Testis (tissue), 2 donors: ENCODE results near the gene GDPD1.

ENCODE experiments used
- POLR2A ChIP-seq: fragments of 450-650 bp; IDR thresholded peaks from one replicate; pipeline ENCODE4 v1.6.1; 2017; ENCODE audit warnings: antibody characterized with exemption, mild to moderate bottlenecking, moderate library complexity
- TF ChIP-seq, protein P1 (sequence below), 3 experiments: fragments of 450-650 bp in 2 of 3; fragments of 200-600 bp in 1 of 3; sonication (generic) in 1 of 3; IDR thresholded peaks; one replicate each; pipeline ENCODE4 v1.5.1; 2016 to 2019; ENCODE audit warnings: antibody characterized with exemption in 3 of 3, mild to moderate bottlenecking in 2 of 3, moderate library complexity in 1 of 3

GRCh38 chr17:59287891-59288290 lies 67.6 kb downstream of the GDPD1 start:
- TF ChIP-seq, protein P1, sequence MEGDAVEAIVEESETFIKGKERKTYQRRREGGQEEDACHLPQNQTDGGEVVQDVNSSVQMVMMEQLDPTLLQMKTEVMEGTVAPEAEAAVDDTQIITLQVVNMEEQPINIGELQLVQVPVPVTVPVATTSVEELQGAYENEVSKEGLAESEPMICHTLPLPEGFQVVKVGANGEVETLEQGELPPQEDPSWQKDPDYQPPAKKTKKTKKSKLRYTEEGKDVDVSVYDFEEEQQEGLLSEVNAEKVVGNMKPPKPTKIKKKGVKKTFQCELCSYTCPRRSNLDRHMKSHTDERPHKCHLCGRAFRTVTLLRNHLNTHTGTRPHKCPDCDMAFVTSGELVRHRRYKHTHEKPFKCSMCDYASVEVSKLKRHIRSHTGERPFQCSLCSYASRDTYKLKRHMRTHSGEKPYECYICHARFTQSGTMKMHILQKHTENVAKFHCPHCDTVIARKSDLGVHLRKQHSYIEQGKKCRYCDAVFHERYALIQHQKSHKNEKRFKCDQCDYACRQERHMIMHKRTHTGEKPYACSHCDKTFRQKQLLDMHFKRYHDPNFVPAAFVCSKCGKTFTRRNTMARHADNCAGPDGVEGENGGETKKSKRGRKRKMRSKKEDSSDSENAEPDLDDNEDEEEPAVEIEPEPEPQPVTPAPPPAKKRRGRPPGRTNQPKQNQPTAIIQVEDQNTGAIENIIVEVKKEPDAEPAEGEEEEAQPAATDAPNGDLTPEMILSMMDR (IDR thresholded peaks at IDR 0.05): no peak
- TF ChIP-seq POLR2A: no peak
